GM10266 (cell line): ENCODE measurements around the gene TTC34.
"Not testable (repeated sequence)": the region's sequence is repeated elsewhere in the genome, so short reads cannot be mapped to it uniquely, and the experiment has no call there.

Source experiments
- DNase-seq: peaks from one replicate; pipeline ENCODE4 v3.0.0; 2012; ENCODE audit errors: extremely low spot score
- CTCF ChIP-seq: IDR thresholded peaks from 2 replicates; pipeline ENCODE4 v1.5.1; 2012; ENCODE audit warnings: mild to moderate bottlenecking, low read depth; ENCODE audit not compliant: control insufficient read depth, insufficient read depth; ENCODE audit errors: missing control alignments

The TTC34 gene

GRCh38 chr1:2630498-2631135 lies 170.9 kb downstream of the TTC34 start:
- TF ChIP-seq CTCF, result no peak
- DNase-seq, result no peak

- no peak for DNase-seq
Measured at GRCh38 chr1:2629627-2630497, 171.6 kb downstream of the TTC34 start.

GRCh38 chr1:2628933-2629626 lies 172.4 kb downstream of the TTC34 start:
- TF ChIP-seq CTCF, result no peak
- DNase-seq, result no peak

More at GRCh38 chr1:2629627-2630497, 171.6 kb downstream of the TTC34 start:
- no peak for TF ChIP-seq CTCF

DNA sequence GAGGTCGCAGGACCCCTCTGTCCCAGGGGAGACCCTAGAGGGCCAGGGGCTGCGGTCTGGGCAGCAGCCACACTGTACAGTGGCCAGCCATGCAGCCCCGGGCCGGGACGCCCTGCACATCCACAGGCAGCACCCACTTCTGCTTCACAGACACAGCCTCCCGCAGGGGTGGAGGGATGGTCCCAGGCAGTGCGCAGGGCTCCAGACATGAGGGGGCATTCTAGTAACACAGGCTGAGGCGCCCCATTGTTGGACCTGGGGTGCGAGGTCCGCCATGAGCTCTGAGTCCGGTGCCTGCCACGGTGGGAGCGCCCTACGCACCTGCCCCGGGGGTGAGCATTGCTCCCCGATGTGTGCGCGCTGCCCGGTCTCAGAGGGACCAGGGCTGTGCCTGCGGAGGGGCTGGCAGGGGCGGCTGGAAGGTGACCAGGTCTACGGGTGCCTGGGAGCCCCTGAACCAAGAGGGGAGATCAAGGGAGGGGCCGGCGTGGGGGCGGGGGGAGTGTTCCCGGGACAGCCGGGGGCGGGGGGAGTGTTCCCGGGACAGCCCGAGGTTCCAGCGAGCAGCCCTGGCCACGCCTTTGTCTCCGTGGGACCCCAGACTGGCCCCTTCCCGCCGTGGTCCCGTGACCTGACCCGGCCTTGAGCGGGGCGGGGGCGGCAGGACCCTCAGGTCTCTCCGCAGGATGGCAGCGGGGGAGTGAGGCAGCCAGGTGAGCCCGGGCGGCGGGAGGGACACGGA lies 173.1 kb downstream of the TTC34 start:
- TF ChIP-seq CTCF, result no peak
- peak; percentile 15 for DNase-seq

GRCh38 chr1:2627746-2628145 lies 173.7 kb downstream of the TTC34 start:
- TF ChIP-seq CTCF, result no peak

DNA sequence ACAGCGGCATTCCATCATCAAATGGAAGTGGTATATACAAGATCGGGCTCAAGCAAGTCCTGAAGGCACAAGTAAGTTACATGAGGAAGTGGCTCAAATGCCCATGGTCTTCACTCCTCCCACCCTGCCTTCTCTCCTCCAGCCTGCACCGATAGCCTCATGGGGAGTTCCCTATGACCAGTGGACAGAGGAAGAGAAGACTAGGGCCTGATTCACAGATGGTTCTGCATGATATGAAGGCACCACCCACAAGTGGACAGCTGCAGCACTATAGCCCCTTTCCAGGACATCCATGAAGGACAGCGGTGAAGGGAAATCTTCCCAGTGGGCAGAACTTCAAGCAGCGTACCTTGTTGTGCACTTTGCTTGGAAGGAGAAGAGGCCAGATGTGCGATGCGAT lies 175.7 kb downstream of the TTC34 start:
- not testable (repeated sequence) for DNase-seq

More at GRCh38 chr1:2627746-2628145, 173.7 kb downstream of the TTC34 start:
- DNase-seq, result no peak

DNA sequence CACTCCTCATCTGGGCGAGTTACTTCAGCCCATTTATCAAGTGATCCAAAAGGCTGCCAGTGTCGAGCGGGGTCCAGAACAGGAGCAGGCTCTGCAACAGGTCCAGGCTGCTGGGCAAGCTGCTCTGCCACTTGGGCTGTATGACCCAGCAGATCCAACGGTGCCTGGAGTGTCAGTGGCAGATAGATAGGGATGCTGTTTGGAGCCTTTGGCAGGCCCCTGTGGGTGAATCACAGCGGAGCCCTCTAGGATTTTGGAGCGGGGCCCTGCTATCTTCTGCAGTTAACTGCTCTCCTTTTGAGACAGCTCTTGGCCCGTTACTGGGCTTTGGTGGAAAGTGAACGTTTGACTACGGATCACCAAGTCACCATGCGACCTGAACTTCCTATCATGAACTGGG lies 176.2 kb downstream of the TTC34 start:
- no peak for DNase-seq
- TF ChIP-seq CTCF, result no peak
